Liver (tissue), 9 donors: Measurements from ENCODE around the gene MYO1C. TPM values are rescaled to one million over a fixed set of nuclear protein-coding genes. Genes with fewer than 3 reads are reported as not detected.

Experiments
- DNase-seq: peaks from one replicate; pipeline ENCODE4 v3.0.0-alpha.2; 2017; ENCODE audit warnings: low spot score
- H3K27ac ChIP-seq, 2 donors: one replicate each; pipeline ENCODE4 v1.7.0; 2013; ENCODE audit warnings: inconsistent platforms in 2 of 2, low read length in 2 of 2, control low read depth in 1 of 2, low read depth in 1 of 2, mild to moderate bottlenecking in 1 of 2
- H3K27me3 ChIP-seq, 4 donors: one replicate each; pipeline versions ENCODE4 v1.6.1 to v1.7.0; 2013; ENCODE audit warnings: low read length in 3 of 4, inconsistent platforms in 1 of 4, mild to moderate bottlenecking in 1 of 4, moderate library complexity in 1 of 4; ENCODE audit not compliant: control insufficient read depth in 4 of 4, insufficient read depth in 4 of 4
- H3K36me3 ChIP-seq, 4 donors: one replicate each; pipeline versions ENCODE4 v1.6.1 to v1.7.0; 2013; ENCODE audit warnings: low read length in 3 of 4, mild to moderate bottlenecking in 3 of 4, low read depth in 1 of 4, moderate library complexity in 1 of 4; ENCODE audit not compliant: control insufficient read depth in 4 of 4, insufficient read depth in 3 of 4
- H3K4me1 ChIP-seq, 4 donors: one replicate each; pipeline versions ENCODE4 v1.6.1 to v1.7.0; 2013; ENCODE audit warnings: low read length in 3 of 4, mild to moderate bottlenecking in 3 of 4, moderate library complexity in 1 of 4; ENCODE audit not compliant: control insufficient read depth in 4 of 4, insufficient read depth in 4 of 4
- H3K4me3 ChIP-seq, 3 donors: one replicate each; pipeline versions ENCODE4 v1.6.1 to v1.7.0; 2013; ENCODE audit warnings: low read length in 3 of 3, control low read depth in 1 of 3, low read depth in 1 of 3, mild to moderate bottlenecking in 1 of 3
- H3K9ac ChIP-seq, 2 donors: one replicate each; pipeline ENCODE4 v1.7.0; 2013; ENCODE audit warnings: low read length in 2 of 2, mild to moderate bottlenecking in 2 of 2, moderate library complexity in 2 of 2, control low read depth in 1 of 2, low read depth in 1 of 2
- H3K9me3 ChIP-seq, 4 donors: one replicate each; pipeline versions ENCODE4 v1.6.1 to v1.7.0; 2013; ENCODE audit warnings: low read length in 3 of 4; ENCODE audit not compliant: control insufficient read depth in 4 of 4
- ATF3 ChIP-seq: IDR thresholded peaks from 2 replicates; pipeline ENCODE4 v1.6.1; 2016; ENCODE audit warnings: antibody characterized with exemption
- CTCF ChIP-seq: fragments of 150-350 bp; IDR thresholded peaks from 2 replicates; pipeline ENCODE4 v1.5.1; 2017; ENCODE audit warnings: improper control_type of control experiment, low read depth, low read length; ENCODE audit not compliant: missing input control
- EGR1 ChIP-seq, 2 donors: IDR thresholded peaks; 2 replicates each; pipeline ENCODE4 v1.6.1; 2016 to 2018; ENCODE audit warnings: antibody characterized with exemption in 2 of 2, low read depth in 2 of 2
- FOXA1 ChIP-seq: IDR thresholded peaks from 2 replicates; pipeline ENCODE4 v1.6.1; 2016; ENCODE audit warnings: antibody characterized with exemption
- FOXA2 ChIP-seq: IDR thresholded peaks from 2 replicates; pipeline ENCODE4 v1.6.1; 2016; ENCODE audit warnings: antibody characterized with exemption
- GABPA ChIP-seq, 2 donors: IDR thresholded peaks in 1 of 2; conservative IDR thresholded peaks in 1 of 2; 2 replicates each; pipeline ENCODE4 v1.6.1; 2016; ENCODE audit warnings: antibody characterized with exemption in 2 of 2, mild to moderate bottlenecking in 1 of 2, moderate library complexity in 1 of 2
- HNF4A ChIP-seq, 2 donors: conservative IDR thresholded peaks; 2 replicates each; pipeline ENCODE4 v1.6.1; 2016; ENCODE audit warnings: antibody characterized with exemption in 2 of 2, mild to moderate bottlenecking in 2 of 2
- HNF4G ChIP-seq: IDR thresholded peaks from 2 replicates; pipeline ENCODE4 v1.6.1; 2016; ENCODE audit warnings: antibody characterized with exemption
- JUND ChIP-seq, 2 donors: IDR thresholded peaks; 2 replicates each; pipeline ENCODE4 v1.6.1; 2016; ENCODE audit warnings: antibody characterized with exemption in 2 of 2
- MAX ChIP-seq: IDR thresholded peaks from 2 replicates; pipeline ENCODE4 v1.6.1; 2016; ENCODE audit warnings: antibody characterized with exemption
- NR2F2 ChIP-seq: IDR thresholded peaks from 2 replicates; pipeline ENCODE4 v1.6.1; 2016; ENCODE audit warnings: antibody characterized with exemption
- RAD21 ChIP-seq, 2 donors: IDR thresholded peaks; 2 replicates each; pipeline ENCODE4 v1.6.1; 2016; ENCODE audit warnings: antibody characterized with exemption in 2 of 2, mild to moderate bottlenecking in 2 of 2
- REST ChIP-seq: IDR thresholded peaks from 2 replicates; pipeline ENCODE4 v1.6.1; 2016; ENCODE audit warnings: antibody characterized with exemption, mild to moderate bottlenecking
- RXRA ChIP-seq, 2 donors: IDR thresholded peaks; 2 replicates each; pipeline ENCODE4 v1.6.1; 2017 to 2018; ENCODE audit warnings: antibody characterized with exemption in 2 of 2, mild to moderate bottlenecking in 1 of 2
- SP1 ChIP-seq: IDR thresholded peaks from 2 replicates; pipeline ENCODE4 v1.6.1; 2018; ENCODE audit warnings: antibody characterized with exemption, mild to moderate bottlenecking
- TAF1 ChIP-seq: conservative IDR thresholded peaks from 2 replicates; pipeline ENCODE4 v1.6.1; 2016; ENCODE audit warnings: antibody characterized with exemption, mild to moderate bottlenecking
- YY1 ChIP-seq: IDR thresholded peaks from 2 replicates; pipeline ENCODE4 v1.6.1; 2016; ENCODE audit warnings: antibody characterized with exemption, mild to moderate bottlenecking
- ZBTB33 ChIP-seq: IDR thresholded peaks from 2 replicates; pipeline ENCODE4 v1.6.1; 2016; ENCODE audit warnings: antibody characterized with exemption
- whole genome bisulfite sequencing: extraction: QIAGEN DNeasy Blood & Tissue Kit; methylation state at CpG from one replicate; pipeline ENCODE4 v1.1.7; 2013; 5-methylcytosine and 5-hydroxymethylcytosine counted together
- polyA plus RNA-seq, 2 donors: library from polyadenylated mRNA; stranded (reverse) in 1 of 2; unstranded in 1 of 2; fragments of 200-250 nt in 1 of 2; fragments of >200 nt in 1 of 2; fragmentation: Nextera tagmentation in 1 of 2; extraction: Ambion mirVana in 1 of 2; gene quantifications; one replicate each; pipeline versions ENCODE4 v1.2.1 to v1.2.3, GENCODE V29; 2013 to 2015
- total RNA-seq, 2 donors: library from RNA; depleted of rRNA; stranded (reverse); fragments of >200 nt; gene quantifications; one replicate each; pipeline ENCODE4 v1.2.3, GENCODE V29; 2014
- donor health status: healthy.
- donor health status: healthy.
- donor health status: healthy.
- donor health status: healthy.
- donor health status: healthy.

The MYO1C gene
- total and polyA plus RNA-seq, 4 donors: 20.3 to 61.7 (median 28.2) TPM

GRCh38 chr17:1519678-1520077 is 27.2 kb upstream of the MYO1C start:
- H3K4me1 ChIP-seq: peaks cover 3 to 17% (median 14%) of the 10 kb centered on the region in 4 donors
- H3K27ac ChIP-seq: no peak overlapping the region
- H3K9me3 ChIP-seq: no peaks in the 10 kb centered on the region
- peaks cover 0 to 15% (median 5%) of the 10 kb centered on the region in 4 donors for H3K36me3 ChIP-seq
- no peak overlapping the region for H3K9ac ChIP-seq
- no peaks in the 10 kb centered on the region for H3K27me3 ChIP-seq
- DNase-seq: no peak
- TF ChIP-seq NR2F2 (no peak), RAD21 (IDR thresholded peaks at IDR 0.05) (no peak), MAX (no peak), REST (no peak), FOXA1 (no peak), HNF4A (conservative IDR thresholded peaks at IDR 0.05) (no peak), SP1 (no peak), RXRA (IDR thresholded peaks at IDR 0.05) (no peak), GABPA (IDR thresholded peaks at IDR 0.05 in 1 of 2, conservative IDR thresholded peaks at IDR 0.05 in 1 of 2) (no peak), JUND (IDR thresholded peaks at IDR 0.05) (no peak)
- 94% methylated on average over 7 of the region's 7 CpGs for WGBS
- H3K4me3 ChIP-seq: no peak overlapping the region

GRCh38 chr17:1518410-1518809 is 25.9 kb upstream of the MYO1C start:
- H3K27ac ChIP-seq: no peak overlapping the region
- TF ChIP-seq HNF4A (conservative IDR thresholded peaks at IDR 0.05) (no peak), MAX (no peak), CTCF (no peak), GABPA (IDR thresholded peaks at IDR 0.05 in 1 of 2, conservative IDR thresholded peaks at IDR 0.05 in 1 of 2) (no peak), FOXA1 (no peak), ZBTB33 (no peak), ATF3 (no peak), YY1 (no peak), JUND (IDR thresholded peaks at IDR 0.05) (no peak), EGR1 (IDR thresholded peaks at IDR 0.05; ENCODE audit: low read depth in 2 of 2) (no peak), RXRA (IDR thresholded peaks at IDR 0.05) (no peak), SP1 (no peak), RAD21 (IDR thresholded peaks at IDR 0.05) (no peak), FOXA2 (no peak), HNF4G (no peak), TAF1 (no peak), NR2F2 (no peak), REST (no peak)

More at GRCh38 chr17:1518410-1518809, 25.9 kb upstream of the MYO1C start:
- Histone ChIP-seq H3K9me3 (no peaks in the 10 kb centered on the region), H3K27me3 (no peaks in the 10 kb centered on the region), H3K4me1 (peaks cover 3 to 21% (median 14%) of the 10 kb centered on the region in 4 donors), H3K4me3 (no peak overlapping the region), H3K36me3 (peaks cover 2 to 14% (median 6%) of the 10 kb centered on the region in 4 donors), H3K9ac (no peak overlapping the region)
- WGBS: 91% methylated on average over 2 of the region's 2 CpGs
- no peak for DNase-seq
